HG02973 (cell line): ENCODE measurements around the gene DYRK4.

Experiments
- ATAC-seq: cut with Tn5 transposase; IDR thresholded peaks from one replicate; pipeline ENCODE4 v1.9.1; 2021; ENCODE audit warnings: moderate library complexity; ENCODE audit not compliant: unreplicated experiment

The DYRK4 gene

DNA sequence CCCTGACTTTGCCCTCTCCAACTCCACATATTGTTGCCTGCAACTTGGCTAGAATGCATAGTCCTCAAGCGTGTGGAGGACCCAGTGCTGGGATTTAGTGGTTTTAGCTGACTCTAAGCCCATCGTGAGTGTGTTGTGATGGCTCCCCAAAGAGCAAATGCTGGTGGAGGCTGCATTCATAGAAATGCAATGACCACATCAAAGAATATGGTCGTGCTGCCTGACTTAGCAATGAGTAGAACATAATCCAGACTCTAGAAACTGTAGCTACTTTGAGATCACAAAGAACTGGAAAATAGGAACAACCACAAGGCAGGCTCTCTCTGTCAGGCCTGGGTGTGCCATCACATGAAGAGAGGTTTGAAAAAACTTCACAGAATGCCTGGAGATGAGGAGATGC is 1.3 kb downstream of the DYRK4 start:
- no peak for ATAC-seq

- no peak for ATAC-seq
Measured at GRCh38 chr12:4564818-4565217, 2.8 kb downstream of the DYRK4 start.

DNA sequence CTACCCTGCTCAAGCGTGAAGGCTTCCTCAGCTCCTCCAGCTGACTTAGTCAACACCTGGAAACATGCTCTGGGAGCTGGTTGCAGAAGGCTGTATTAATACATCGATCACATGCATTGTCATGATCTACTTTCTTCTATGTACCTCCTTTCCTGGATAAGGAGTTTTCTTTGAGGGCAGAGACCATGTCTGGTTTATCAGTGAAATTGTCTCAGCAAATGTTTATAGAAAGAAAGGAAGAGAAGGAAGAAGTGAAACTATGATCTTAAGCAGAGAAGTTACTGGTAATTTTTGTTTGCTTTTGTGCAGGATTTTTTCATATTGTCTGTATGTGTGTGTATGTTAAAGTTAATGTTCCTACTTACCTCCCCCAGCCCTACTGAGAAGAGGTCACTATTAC is 4.5 kb downstream of the DYRK4 start:
- ATAC-seq = no peak

DNA sequence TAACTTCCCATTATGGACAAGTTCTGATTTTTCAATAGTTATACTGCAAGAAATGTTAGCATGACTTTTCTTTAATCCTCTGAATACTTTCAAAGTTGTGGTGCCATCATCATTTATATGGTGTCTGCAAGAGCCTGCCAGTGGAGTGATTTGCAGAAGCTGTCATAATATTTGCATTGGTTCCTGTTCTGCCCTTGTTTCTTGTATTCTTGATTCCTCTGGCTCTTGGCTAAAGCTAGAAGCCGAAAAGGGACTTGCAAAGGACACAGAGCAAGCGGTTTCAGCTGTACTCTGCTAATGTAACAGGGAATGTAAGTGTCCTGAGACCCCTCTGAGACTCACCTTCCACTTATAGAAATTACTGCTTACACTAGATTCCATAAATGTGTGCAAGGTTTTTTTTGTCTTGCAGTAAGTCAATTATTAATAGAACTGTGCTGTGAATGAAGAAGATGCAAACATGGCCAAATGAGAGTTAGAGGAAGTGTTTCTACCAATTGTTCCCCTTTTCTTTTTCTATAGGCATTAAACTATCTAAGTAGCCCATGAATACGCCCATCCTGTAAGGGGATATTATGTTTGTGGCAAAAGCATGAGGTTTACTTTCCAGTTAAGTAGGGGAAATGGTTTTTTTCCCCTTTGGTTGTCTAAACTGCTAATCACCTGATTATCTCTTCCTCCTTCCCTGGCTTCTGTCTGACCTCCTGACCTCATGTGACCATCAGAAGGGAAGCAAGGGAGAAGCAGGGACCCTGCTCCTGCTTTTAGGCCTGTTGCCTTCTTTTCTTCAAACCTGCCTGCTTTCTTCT is 5.3 kb downstream of the DYRK4 start:
- no peak for ATAC-seq

DNA sequence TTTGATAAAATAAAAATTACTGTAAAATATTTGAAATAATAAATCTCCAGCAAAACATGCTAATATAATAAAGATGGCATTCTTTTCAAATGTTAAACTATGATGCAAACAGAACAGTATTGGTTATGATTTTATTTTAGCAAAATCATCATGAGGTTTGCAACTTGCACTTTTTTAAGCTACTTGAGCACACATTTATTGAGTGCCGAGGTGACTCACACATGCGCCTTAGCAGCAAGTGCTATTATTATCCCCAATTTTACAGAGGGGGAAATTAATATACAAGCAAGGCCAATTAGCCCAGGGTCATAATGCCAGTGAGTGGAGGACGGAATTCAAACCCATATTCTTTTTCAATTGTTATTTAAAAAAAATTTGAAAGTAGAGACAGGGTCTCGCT is 7.3 kb downstream of the DYRK4 start:
- ATAC-seq = no peak

GRCh38 chr12:4572680-4573079 is 10.7 kb downstream of the DYRK4 start:
- no peak for ATAC-seq

GRCh38 chr12:4579305-4580102 is 17.5 kb downstream of the DYRK4 start:
- ATAC-seq = no peak

GRCh38 chr12:4580281-4580688 is 18.3 kb downstream of the DYRK4 start:
- no peak for ATAC-seq

GRCh38 chr12:4584281-4584680 is 22.3 kb downstream of the DYRK4 start:
- ATAC-seq = no peak

GRCh38 chr12:4584896-4585295 is 22.9 kb downstream of the DYRK4 start:
- ATAC-seq = no peak

DNA sequence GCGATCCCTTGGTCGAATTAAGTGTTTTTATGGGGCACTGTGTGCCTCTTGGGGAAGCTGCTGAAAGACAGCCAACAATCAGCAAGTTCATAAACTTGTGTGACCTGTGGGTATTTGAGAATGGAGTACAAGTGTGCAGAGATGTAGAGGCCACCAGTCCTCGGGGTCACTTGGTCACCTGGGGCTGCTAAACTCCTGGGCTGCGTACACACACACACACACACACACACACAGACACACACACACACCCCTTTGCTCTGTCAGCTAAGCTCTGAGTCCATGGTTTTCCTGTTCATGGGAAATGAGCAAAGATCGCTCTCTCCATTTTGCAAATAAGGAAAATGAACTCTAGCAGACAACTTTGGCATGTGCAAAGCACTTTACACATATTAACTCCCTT is 24.5 kb downstream of the DYRK4 start:
- ATAC-seq = no peak

GRCh38 chr12:4587108-4587507 is 25.1 kb downstream of the DYRK4 start:
- no peak for ATAC-seq

- no peak for ATAC-seq
Measured at GRCh38 chr12:4588916-4589315, 26.9 kb downstream of the DYRK4 start.

DNA sequence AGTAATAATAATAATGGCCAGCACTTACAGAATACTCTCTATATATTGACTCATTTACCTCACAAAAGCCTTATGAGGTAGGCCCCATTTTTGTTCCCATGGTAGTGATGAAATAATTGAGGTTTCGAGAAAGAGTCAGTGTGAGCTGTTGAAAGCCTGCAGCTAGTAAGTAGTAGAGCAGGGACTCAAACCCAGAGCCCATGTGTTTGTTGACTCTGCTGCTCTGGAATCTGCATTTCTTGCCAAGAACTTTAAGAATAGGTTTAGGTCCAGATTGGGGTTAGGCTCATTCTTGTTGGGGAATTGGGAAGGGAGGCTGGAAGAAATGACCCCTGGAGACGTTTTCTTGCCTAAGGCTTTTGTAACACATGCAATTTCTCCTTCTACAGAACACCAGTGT is 27.9 kb downstream of the DYRK4 start:
- ATAC-seq = no peak

- no peak for ATAC-seq
Measured at GRCh38 chr12:4591180-4591687, 29.2 kb downstream of the DYRK4 start.

DNA sequence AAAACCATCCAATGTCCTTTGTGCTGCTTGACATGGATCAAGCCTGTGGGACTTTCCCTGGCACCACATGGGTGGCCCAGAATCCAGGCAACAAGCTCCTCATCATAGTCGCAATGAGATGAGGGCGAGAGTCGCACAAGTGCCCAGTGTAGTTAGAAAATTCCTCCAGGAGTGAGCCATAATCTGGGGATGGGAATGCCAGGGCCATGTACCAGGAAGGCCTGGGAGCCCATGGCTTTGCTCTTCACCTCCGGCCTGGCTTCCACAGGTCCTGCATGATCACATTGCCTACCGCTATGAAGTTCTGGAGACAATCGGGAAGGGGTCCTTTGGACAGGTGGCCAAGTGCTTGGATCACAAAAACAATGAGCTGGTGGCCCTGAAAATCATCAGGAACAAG is 33.9 kb downstream of the DYRK4 start:
- ATAC-seq = no peak

- no peak for ATAC-seq
Measured at GRCh38 chr12:4603421-4603820, 41.4 kb downstream of the DYRK4 start.

- ATAC-seq = no peak
Measured at GRCh38 chr12:4603946-4604345, 41.9 kb downstream of the DYRK4 start.

GRCh38 chr12:4604684-4605193 is 42.7 kb downstream of the DYRK4 start:
- peak; percentile 91 for ATAC-seq

- ATAC-seq = no peak
Measured at GRCh38 chr12:4607056-4607455, 45.0 kb downstream of the DYRK4 start.

- ATAC-seq = no peak
Measured at GRCh38 chr12:4609071-4609470, 47.1 kb downstream of the DYRK4 start.

- no peak for ATAC-seq
Measured at GRCh38 chr12:4610481-4610880, 48.5 kb downstream of the DYRK4 start.
